Bronchial epithelial cell (primary cell): ENCODE results near the gene NUCKS1. TPM values are rescaled to one million over a fixed set of nuclear protein-coding genes. Genes with fewer than 3 reads are reported as not detected.
A peak's percentile ranks its signal among the peaks of the same experiment; 100 is the strongest.

Experiments
- DNase-seq: peaks from one replicate; pipeline ENCODE4 v3.0.0-alpha.2; 2010; ENCODE audit warnings: low read depth
- FAIRE-seq: peaks from 2 replicates; lab custom pipeline; 2011; peaks lifted over from hg19 to GRCh38; lab: Jason Lieb, UNC
- H3K27me3 ChIP-seq: 2 replicates; pipeline ENCODE4 v1.5.1; 2011; ENCODE audit warnings: low read length; ENCODE audit not compliant: control insufficient read depth, insufficient read depth
- H3K36me3 ChIP-seq: 2 replicates; pipeline ENCODE4 v1.5.1; 2011; ENCODE audit warnings: low read length; ENCODE audit not compliant: control insufficient read depth, insufficient read depth
- H3K4me3 ChIP-seq: 2 replicates; pipeline ENCODE4 v1.5.1; 2011; ENCODE audit warnings: mild to moderate bottlenecking, low read depth, low read length, control low read depth
- total RNA-seq: library from RNA; depleted of rRNA; stranded (reverse); fragments of >200 nt; gene quantifications from 2 replicates; pipeline ENCODE4 v1.2.1, GENCODE V29; 2014
- TF ChIP-seq, protein P1 (sequence below): IDR thresholded peaks from 2 replicates; pipeline ENCODE4 v1.5.1; 2011; ENCODE audit warnings: mild to moderate bottlenecking, moderate library complexity, low read length, control low read depth, inconsistent platforms; ENCODE audit not compliant: insufficient read depth, severe bottlenecking

Gene NUCKS1
- total RNA-seq, 1 donor from 2014 or later: 72.1 TPM

DNA sequence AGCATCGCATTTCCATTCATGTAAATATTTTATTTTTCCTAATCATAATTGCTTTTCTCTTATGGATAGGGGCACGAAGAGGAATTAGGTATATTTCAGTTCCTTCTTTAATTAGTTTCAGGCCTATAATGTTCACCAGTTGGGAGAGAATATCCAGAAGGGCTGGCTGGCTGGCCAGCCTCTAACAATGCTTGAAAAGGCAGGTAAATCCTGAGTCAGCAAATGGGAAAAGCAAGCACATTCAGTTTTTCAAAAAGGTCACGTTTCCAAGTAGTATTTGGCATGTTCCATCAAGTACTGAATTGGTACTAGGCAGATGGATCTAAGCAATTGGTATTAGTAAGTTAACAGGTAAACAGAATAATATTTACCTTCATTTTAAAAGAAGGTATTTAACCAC is 17.3 kb upstream of the NUCKS1 start:
- Histone ChIP-seq H3K4me3 (no peak overlapping the region), H3K36me3 (peaks cover 2% of the 10 kb centered on the region), H3K27me3 (no peaks in the 10 kb centered on the region)
- FAIRE-seq (no peak), DNase-seq (no peak)
- TF ChIP-seq, protein P1, sequence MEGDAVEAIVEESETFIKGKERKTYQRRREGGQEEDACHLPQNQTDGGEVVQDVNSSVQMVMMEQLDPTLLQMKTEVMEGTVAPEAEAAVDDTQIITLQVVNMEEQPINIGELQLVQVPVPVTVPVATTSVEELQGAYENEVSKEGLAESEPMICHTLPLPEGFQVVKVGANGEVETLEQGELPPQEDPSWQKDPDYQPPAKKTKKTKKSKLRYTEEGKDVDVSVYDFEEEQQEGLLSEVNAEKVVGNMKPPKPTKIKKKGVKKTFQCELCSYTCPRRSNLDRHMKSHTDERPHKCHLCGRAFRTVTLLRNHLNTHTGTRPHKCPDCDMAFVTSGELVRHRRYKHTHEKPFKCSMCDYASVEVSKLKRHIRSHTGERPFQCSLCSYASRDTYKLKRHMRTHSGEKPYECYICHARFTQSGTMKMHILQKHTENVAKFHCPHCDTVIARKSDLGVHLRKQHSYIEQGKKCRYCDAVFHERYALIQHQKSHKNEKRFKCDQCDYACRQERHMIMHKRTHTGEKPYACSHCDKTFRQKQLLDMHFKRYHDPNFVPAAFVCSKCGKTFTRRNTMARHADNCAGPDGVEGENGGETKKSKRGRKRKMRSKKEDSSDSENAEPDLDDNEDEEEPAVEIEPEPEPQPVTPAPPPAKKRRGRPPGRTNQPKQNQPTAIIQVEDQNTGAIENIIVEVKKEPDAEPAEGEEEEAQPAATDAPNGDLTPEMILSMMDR: no peak

DNA sequence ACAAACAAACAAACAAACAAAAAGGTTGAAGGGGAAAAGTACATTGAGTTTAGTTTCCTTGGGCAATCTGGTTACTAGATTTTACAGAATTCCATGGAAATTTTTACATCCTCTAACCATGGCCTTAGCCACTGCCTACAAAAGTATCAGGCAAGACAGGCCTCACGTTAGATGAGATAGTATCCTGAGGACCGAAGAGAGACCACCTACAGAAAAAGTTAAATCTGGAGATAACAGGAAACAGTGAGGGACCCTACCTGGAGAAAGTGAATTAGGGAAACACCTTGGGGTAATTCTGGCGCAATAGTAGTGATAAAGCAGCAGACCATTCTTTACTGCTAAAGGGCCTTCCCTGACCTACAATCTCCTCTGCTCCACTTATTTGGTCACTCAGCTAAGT is 16.6 kb upstream of the NUCKS1 start:
- FAIRE-seq: no peak
- Histone ChIP-seq H3K36me3 (peaks cover 2% of the 10 kb centered on the region), H3K27me3 (no peaks in the 10 kb centered on the region), H3K4me3 (no peak overlapping the region)
- TF ChIP-seq, protein P1: no peak
- DNase-seq: no peak

DNA sequence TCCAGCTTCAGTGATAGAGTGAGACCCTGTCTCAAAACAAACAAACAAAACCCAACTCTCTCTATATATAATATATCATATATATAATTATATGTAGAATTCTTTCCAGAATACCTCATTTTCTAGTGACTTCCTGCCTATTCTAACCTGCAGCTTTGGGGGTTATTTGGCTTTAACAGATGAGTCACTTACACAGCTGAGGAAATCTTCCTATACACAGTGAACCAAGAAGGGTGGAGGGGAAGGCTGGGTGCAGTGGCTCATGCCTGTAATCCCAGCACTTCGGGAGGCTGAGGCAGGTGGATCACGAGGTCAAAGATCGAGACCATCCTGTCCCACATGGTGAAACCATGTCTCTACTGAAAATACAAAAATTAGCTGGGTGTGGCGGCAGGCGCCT is 16.1 kb upstream of the NUCKS1 start:
- DNase-seq (peak; percentile 62), FAIRE-seq (no peak)
- no peaks in the 10 kb centered on the region for H3K27me3 ChIP-seq
- TF ChIP-seq, protein P1: no peak
- no peak overlapping the region for H3K4me3 ChIP-seq
- H3K36me3 ChIP-seq: peaks cover 2% of the 10 kb centered on the region

DNA sequence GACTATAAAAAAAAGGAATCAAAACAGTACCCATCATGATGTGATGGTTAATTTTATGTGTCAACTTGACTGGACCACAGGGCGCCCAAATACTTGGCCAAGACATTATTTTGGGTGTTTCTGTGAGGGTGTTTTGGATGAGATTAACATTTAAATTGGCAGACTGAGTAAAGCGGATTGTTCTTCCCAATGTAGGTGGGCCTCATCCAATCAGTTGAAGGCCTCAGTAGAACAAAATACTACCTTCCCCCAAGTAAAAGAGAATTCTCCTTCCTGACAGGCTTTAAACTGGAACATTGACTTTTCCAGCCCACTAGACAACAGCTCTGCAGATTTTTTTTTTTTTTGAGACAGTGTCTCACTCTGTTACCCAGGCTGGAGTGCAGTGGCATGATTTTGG is 14.6 kb upstream of the NUCKS1 start:
- TF ChIP-seq, protein P1: no peak
- Histone ChIP-seq H3K4me3 (no peak overlapping the region), H3K27me3 (no peaks in the 10 kb centered on the region), H3K36me3 (no peaks in the 10 kb centered on the region)
- DNase-seq (no peak), FAIRE-seq (no peak)

DNA sequence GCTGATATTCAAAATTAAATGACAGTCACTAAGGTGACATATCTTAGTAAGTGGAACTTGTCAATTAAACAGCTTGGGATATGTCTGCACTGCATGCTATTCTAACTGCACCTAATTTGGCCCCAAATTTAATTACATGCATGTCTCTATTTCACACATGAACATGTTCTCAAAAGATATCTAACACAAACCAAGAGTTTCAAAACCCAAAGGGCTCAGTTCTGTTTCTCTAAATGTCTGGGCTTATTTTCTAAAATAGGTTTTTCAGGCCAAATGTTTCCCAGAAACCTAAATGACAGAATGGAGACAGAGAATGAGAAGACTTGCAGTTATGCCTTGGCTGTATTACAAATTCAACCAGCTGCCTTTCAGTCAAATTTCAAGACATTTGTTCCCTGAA is 14.0 kb upstream of the NUCKS1 start:
- Histone ChIP-seq H3K36me3 (no peaks in the 10 kb centered on the region), H3K4me3 (no peak overlapping the region), H3K27me3 (no peaks in the 10 kb centered on the region)
- no peak for DNase-seq
- TF ChIP-seq, protein P1: no peak
- no peak for FAIRE-seq

DNA sequence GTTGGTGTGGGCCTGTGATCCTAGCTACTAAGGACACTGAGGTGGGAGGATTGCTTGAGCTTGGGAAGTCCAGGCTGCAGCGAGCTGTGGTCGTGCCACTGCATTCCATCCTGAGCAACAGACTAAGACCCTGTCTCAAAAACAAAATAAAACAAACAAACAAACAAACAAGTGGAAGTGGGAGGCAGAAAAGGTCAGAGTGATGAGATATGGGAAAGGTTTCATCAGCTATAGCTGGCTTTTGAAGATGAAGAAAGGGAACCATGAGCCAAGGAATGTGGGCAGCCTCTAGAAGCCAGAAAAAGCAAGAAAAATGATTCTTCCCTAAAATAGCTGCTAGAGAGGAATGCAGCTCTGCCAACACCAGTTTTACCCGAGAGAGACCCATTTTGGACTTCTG is 10.6 kb upstream of the NUCKS1 start:
- FAIRE-seq: no peak
- Histone ChIP-seq H3K4me3 (no peak overlapping the region), H3K27me3 (no peaks in the 10 kb centered on the region), H3K36me3 (no peaks in the 10 kb centered on the region)
- TF ChIP-seq, protein P1: no peak
- no peak for DNase-seq
